Hepatocyte (in vitro differentiated cells): ENCODE data around the gene SDK1.

Experiments
- EZH2 ChIP-seq: fragments of 200-600 bp; sonication (generic); IDR thresholded peaks from 2 replicates; pipeline ENCODE4 v1.6.1; 2016; ENCODE audit warnings: antibody characterized with exemption, mild to moderate bottlenecking, borderline replicate concordance
- EZH2phosphoT487 ChIP-seq: fragments of 200-600 bp; sonication (generic); IDR thresholded peaks from one replicate; pipeline ENCODE4 v1.6.1; 2018; ENCODE audit warnings: antibody characterized with exemption, mild to moderate bottlenecking, low read depth, moderate library complexity; ENCODE audit not compliant: unreplicated experiment, severe bottlenecking
- TF ChIP-seq, protein P1 (sequence below): fragments of 200-600 bp; sonication (generic); IDR thresholded peaks from 2 replicates; pipeline ENCODE4 v1.5.1; 2016; ENCODE audit warnings: antibody characterized with exemption, mild to moderate bottlenecking; ENCODE audit not compliant: poor library complexity

DNA sequence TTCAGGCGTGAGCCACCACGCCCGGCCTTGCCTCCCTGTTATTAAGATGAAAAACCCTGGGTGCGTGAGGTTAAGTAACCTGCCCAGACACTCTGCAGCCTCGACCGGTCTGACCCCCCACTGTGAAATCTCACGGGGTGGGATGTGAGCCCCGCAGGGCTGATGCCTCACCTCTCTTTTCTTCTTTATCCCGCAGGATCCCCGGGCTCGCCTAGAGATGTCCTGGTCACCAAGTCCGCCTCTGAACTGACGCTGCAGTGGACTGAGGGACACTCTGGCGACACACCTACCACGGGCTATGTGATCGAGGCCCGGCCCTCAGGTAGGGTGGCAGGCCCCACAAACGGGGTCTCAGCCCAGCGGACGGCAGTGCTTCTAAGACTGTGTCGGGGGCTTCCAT, 920.0 kb downstream of the SDK1 start:
- TF ChIP-seq, protein P1, sequence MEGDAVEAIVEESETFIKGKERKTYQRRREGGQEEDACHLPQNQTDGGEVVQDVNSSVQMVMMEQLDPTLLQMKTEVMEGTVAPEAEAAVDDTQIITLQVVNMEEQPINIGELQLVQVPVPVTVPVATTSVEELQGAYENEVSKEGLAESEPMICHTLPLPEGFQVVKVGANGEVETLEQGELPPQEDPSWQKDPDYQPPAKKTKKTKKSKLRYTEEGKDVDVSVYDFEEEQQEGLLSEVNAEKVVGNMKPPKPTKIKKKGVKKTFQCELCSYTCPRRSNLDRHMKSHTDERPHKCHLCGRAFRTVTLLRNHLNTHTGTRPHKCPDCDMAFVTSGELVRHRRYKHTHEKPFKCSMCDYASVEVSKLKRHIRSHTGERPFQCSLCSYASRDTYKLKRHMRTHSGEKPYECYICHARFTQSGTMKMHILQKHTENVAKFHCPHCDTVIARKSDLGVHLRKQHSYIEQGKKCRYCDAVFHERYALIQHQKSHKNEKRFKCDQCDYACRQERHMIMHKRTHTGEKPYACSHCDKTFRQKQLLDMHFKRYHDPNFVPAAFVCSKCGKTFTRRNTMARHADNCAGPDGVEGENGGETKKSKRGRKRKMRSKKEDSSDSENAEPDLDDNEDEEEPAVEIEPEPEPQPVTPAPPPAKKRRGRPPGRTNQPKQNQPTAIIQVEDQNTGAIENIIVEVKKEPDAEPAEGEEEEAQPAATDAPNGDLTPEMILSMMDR = no peak
- TF ChIP-seq EZH2 (no peak), EZH2phosphoT487 (no peak)
